ENCODE measurements around the gene MGMT. TPM values are rescaled to one million over a fixed set of nuclear protein-coding genes. Genes with fewer than 3 reads are reported as not detected.

The MGMT gene
- total RNA-seq, 1 donor from 2014 or later = 19.4 TPM

DNA sequence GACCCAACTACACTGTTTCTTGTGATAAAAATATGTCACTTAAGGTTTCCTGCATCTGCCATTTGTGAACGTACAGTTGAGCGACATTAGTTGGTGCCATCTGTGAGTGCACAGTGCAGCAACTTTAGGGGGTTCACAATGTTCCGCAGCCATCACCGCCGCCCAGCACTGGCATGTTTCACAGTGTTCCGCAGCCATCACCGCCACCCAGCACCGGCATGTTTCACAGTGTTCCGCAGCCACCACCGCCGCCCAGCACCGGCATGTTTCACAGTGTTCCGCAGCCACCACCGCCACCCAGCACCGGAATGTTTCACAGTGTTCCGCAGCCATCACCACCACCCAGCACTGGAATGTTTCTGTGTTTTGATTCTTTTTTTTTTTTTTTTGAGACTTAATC is 83.0 kb downstream of the MGMT start:
- Histone ChIP-seq H3K4me1 (no peaks in the 10 kb centered on the region), H3K9me3 (no peaks in the 10 kb centered on the region), H3K4me3 (no peak overlapping the region), H3K36me3 (no peaks in the 10 kb centered on the region), H3K27ac (no peak overlapping the region), H3K27me3 (no peaks in the 10 kb centered on the region)
- intact Hi-C loops (cut with DNase I) = no loop called here
- no peak for DNase-seq
- TF ChIP-seq, protein P1, sequence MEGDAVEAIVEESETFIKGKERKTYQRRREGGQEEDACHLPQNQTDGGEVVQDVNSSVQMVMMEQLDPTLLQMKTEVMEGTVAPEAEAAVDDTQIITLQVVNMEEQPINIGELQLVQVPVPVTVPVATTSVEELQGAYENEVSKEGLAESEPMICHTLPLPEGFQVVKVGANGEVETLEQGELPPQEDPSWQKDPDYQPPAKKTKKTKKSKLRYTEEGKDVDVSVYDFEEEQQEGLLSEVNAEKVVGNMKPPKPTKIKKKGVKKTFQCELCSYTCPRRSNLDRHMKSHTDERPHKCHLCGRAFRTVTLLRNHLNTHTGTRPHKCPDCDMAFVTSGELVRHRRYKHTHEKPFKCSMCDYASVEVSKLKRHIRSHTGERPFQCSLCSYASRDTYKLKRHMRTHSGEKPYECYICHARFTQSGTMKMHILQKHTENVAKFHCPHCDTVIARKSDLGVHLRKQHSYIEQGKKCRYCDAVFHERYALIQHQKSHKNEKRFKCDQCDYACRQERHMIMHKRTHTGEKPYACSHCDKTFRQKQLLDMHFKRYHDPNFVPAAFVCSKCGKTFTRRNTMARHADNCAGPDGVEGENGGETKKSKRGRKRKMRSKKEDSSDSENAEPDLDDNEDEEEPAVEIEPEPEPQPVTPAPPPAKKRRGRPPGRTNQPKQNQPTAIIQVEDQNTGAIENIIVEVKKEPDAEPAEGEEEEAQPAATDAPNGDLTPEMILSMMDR (IDR thresholded peaks at IDR 0.05) = no peak
- no peak for ATAC-seq

DNA sequence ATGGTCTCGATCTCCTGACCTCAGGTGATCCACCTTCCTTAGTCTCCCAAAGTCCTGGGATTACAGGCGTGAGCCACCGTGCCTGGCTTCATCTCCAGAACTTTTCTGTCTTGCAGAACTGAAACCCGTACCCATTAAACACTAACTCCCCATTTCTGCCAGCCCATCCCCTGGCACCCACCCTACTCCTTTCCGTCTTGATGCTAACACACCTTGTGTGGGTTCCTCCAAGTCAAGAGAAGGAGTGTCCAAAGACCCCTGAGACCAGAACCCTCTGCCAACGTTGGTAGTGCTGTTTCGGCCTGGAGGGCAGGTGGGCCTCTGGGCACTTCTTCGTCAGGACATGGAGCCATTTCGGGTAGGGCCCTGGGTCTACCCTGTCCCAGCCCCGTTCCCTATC is 83.6 kb downstream of the MGMT start:
- intact Hi-C loops (cut with DNase I) = no loop called here
- H3K36me3 ChIP-seq = no peaks in the 10 kb centered on the region
- DNase-seq (no peak), ATAC-seq (no peak)
- no peaks in the 10 kb centered on the region for H3K4me1 ChIP-seq
- H3K4me3 ChIP-seq = no peak overlapping the region
- no peaks in the 10 kb centered on the region for H3K9me3 ChIP-seq
- no peaks in the 10 kb centered on the region for H3K27me3 ChIP-seq
- TF ChIP-seq, protein P1 (IDR thresholded peaks at IDR 0.05) = no peak
- no peak overlapping the region for H3K27ac ChIP-seq

DNA sequence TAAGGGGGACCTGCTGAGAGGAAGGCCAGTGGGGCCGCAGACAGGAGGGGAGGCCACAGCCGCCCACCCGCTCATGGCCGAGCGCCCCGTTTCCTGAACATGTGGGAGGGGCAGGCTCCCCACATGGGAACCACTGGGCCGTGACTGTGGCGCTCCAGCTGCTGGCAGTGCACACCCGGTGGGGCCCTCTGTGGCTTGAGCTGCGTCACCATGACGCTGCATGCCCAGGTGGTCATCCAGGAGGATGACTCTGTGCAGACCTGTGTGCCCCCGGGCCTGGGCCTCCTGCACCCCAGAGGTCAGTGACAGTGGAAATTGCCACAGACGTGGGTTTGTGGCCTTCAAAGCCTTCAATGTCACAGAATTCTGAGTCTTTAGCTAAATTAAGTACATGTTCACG is 85.1 kb downstream of the MGMT start:
- DNase-seq (no peak), ATAC-seq (no peak)
- H3K36me3 ChIP-seq = no peaks in the 10 kb centered on the region
- TF ChIP-seq, protein P1 (IDR thresholded peaks at IDR 0.05) = no peak
- no peak overlapping the region for H3K4me3 ChIP-seq
- intact Hi-C loops (cut with DNase I) = no loop called here
- H3K9me3 ChIP-seq = no peaks in the 10 kb centered on the region
- H3K4me1 ChIP-seq = no peaks in the 10 kb centered on the region
- H3K27me3 ChIP-seq = no peaks in the 10 kb centered on the region
- no peak overlapping the region for H3K27ac ChIP-seq

DNA sequence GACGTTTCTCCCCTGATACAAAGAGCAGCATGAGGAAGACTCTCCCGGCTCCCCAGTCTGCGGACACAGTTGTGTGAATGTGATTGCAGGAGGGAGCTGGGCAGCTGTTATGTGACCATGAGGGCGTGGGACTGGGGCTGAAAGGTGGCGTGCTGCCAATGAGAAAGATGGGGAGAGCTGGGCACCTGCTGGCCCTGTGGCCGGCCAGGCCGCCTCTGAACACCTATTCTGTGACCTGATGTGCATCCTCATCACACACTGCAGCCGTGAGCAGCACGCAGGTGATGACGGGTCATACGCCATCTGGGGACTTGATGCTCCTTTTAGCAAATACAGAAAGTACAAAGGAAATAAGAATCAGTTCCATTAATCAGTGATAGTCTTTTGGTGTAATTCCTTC is 86.9 kb downstream of the MGMT start:
- intact Hi-C loops (cut with DNase I) = no loop called here
- Histone ChIP-seq H3K36me3 (no peaks in the 10 kb centered on the region), H3K27ac (no peak overlapping the region), H3K27me3 (no peaks in the 10 kb centered on the region), H3K4me3 (no peak overlapping the region), H3K9me3 (no peaks in the 10 kb centered on the region), H3K4me1 (no peaks in the 10 kb centered on the region)
- TF ChIP-seq, protein P1 (IDR thresholded peaks at IDR 0.05) = no peak
- ATAC-seq (no peak), DNase-seq (no peak)

DNA sequence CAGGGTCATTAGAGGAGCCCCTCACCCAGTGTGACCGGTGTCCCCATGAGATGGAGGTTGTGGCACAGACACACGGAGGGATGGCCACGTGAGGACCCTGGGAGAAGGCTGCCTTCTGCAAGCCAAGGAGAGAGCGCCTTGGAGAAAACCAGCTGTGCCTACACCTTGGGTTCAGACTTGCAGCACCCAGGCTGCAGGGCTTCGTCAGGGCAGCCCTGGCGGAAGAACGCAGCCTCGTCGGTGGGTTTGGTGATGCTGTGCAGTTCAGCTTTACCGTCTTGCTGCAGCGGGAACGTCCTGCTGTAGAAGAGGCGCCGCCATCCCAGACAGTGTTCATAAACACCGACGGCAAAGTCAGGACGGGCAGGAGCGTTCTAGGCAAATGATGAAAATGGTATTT is 89.3 kb downstream of the MGMT start:
- intact Hi-C loops (cut with DNase I) = no loop called here
- Histone ChIP-seq H3K9me3 (no peaks in the 10 kb centered on the region), H3K4me3 (no peak overlapping the region), H3K4me1 (no peaks in the 10 kb centered on the region), H3K27ac (no peak overlapping the region), H3K27me3 (no peaks in the 10 kb centered on the region), H3K36me3 (no peaks in the 10 kb centered on the region)
- DNase-seq = no peak
- TF ChIP-seq, protein P1 (IDR thresholded peaks at IDR 0.05) = no peak
- no peak for ATAC-seq

DNA sequence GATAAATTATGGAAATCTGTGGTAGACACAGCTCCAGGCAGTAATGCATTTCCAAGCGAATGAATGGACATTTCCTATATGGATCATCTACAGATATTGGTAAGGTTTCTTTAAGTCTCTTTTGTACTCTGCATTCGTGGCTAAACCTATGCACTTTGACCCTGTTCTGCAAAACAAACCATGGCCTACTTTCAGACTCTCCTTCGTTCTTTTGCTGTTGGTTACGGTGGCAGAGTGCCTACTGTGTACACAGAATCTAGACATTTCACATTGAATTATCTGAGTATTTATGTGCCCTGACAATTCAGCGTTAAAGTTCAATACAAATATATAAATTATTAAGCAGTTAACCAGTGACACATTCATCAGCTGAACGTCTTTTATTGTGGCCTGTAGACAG is 93.3 kb downstream of the MGMT start:
- H3K4me3 ChIP-seq = no peak overlapping the region
- TF ChIP-seq, protein P1 (IDR thresholded peaks at IDR 0.05) = no peak
- H3K4me1 ChIP-seq = no peaks in the 10 kb centered on the region
- no peak overlapping the region for H3K27ac ChIP-seq
- H3K27me3 ChIP-seq = no peaks in the 10 kb centered on the region
- no peaks in the 10 kb centered on the region for H3K9me3 ChIP-seq
- intact Hi-C loops (cut with DNase I) = no loop called here
- no peaks in the 10 kb centered on the region for H3K36me3 ChIP-seq
- no peak for DNase-seq
- no peak for ATAC-seq
